ENCODE data around the gene KIAA1549. TPM values are rescaled to one million over a fixed set of nuclear protein-coding genes. Genes with fewer than 3 reads are reported as not detected.

Gene KIAA1549
- total and polyA plus RNA-seq, 10 of the 15 experiments (the other 5 are each of a cell fraction or from before 2014, with no cell fraction given): 0.02 to 0.82 (median 0.22) TPM

GRCh38 chr7:138917771-138918170 is 63.4 kb downstream of the KIAA1549 start (continued):
- TF ChIP-seq, protein P1, sequence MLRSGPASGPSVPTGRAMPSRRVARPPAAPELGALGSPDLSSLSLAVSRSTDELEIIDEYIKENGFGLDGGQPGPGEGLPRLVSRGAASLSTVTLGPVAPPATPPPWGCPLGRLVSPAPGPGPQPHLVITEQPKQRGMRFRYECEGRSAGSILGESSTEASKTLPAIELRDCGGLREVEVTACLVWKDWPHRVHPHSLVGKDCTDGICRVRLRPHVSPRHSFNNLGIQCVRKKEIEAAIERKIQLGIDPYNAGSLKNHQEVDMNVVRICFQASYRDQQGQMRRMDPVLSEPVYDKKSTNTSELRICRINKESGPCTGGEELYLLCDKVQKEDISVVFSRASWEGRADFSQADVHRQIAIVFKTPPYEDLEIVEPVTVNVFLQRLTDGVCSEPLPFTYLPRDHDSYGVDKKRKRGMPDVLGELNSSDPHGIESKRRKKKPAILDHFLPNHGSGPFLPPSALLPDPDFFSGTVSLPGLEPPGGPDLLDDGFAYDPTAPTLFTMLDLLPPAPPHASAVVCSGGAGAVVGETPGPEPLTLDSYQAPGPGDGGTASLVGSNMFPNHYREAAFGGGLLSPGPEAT (IDR thresholded peaks at IDR 0.05; ENCODE audit: low read depth): no peak
- TF ChIP-seq SMAD5 (IDR thresholded peaks at IDR 0.05; ENCODE audit: low read depth) (no peak), ZNF217 (IDR thresholded peaks at IDR 0.05) (no peak), SP1 (IDR thresholded peaks at IDR 0.05; ENCODE audit: low read depth, low read length) (no peak)

DNA sequence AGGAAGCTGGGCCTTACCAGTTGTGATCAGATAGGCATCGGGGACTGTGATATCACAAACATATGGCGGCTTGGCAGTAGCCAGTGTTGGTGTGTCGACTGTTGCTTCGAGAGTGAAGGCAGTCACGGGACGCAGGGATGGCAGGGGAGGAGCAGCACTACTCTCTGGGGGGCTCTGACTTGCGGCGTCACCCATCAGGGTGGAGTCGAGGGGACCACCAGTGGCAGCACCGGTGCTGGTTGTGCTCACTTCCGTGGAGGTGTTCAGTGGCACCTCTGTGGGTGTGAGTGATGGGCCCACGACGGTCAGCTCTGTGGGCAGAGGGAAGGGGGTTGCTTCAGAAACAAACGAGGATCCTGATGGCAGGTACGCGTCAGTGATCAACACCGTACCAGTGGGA is 64.5 kb downstream of the KIAA1549 start:
- DNase-seq (ENCODE audit: low read depth, low spot score) (no peak), FAIRE-seq (no peak), ATAC-seq (no peak)
- in situ Hi-C loops (cut with MboI): no loop called here
- no peaks in the 10 kb centered on the region for H3K9me3 ChIP-seq (replicated peaks; ENCODE audit: control insufficient read depth, insufficient read depth, low read length)
- H4K20me1 ChIP-seq (ENCODE audit: control insufficient read depth, insufficient read depth): no peaks in the 10 kb centered on the region
- ChIA-PET POLR2A (no interaction called here), SMC1A (ENCODE audit: uncharacterized antibody, unreplicated experiment) (no interaction called here), RAD21 (ENCODE audit: unreplicated experiment) (no interaction called here), CTCF (no interaction called here)
- BruUV-seq (replicated peaks): no TSS peak
- H3K27ac ChIP-seq (ENCODE audit: control insufficient read depth, insufficient read depth): no peak overlapping the region
- no peak overlapping the region for H3K4me3 ChIP-seq
- H3K27me3 ChIP-seq (replicated peaks in 1 of 2; ENCODE audit: control insufficient read depth in 2 of 2, insufficient read depth in 2 of 2, low read length in 1 of 2): peaks cover 0 to 3% of the 10 kb centered on the region in 2 experiments; a peak in 2 of 4 replicates
- no peak overlapping the region for H3K4me2 ChIP-seq (ENCODE audit: control insufficient read depth, insufficient read depth)
- no peaks in the 10 kb centered on the region for H3K79me2 ChIP-seq (ENCODE audit: control insufficient read depth, insufficient read depth, low read length)
- intact Hi-C loops (cut with micrococcal nuclease; ENCODE audit: unreplicated experiment): no loop called here
- H2AFZ ChIP-seq (ENCODE audit: control insufficient read depth, low read depth, low read length): no peak overlapping the region
- no peak overlapping the region for H3K9ac ChIP-seq (ENCODE audit: control insufficient read depth, insufficient read depth, low read length)
- H3K4me1 ChIP-seq (ENCODE audit: control insufficient read depth, insufficient read depth, low read length): no peaks in the 10 kb centered on the region
- 76% methylated on average over 17 of the region's 17 CpGs for WGBS (ENCODE audit: insufficient coverage, insufficient replicate concordance, low lambda C conversion rate, missing lambda C conversion rate)
- no peaks in the 10 kb centered on the region for H3K36me3 ChIP-seq (ENCODE audit: control insufficient read depth in 2 of 2, insufficient read depth in 2 of 2, low read length in 1 of 2)
- TF ChIP-seq SPI1 (IDR thresholded peaks at IDR 0.05; ENCODE audit: borderline replicate concordance, insufficient read depth, low read depth, low read length) (no peak), MTA2 (IDR thresholded peaks at IDR 0.05; ENCODE audit: low read depth) (no peak), KAT2A (conservative IDR thresholded peaks at IDR 0.05; ENCODE audit: control insufficient read depth, low read depth, low read length) (no peak), ATF7 (IDR thresholded peaks at IDR 0.05; ENCODE audit: low read depth) (no peak), ZNF384 (IDR thresholded peaks at IDR 0.05; ENCODE audit: borderline replicate concordance, low read depth, low read length) (no peak), SIN3A (IDR thresholded peaks at IDR 0.05; ENCODE audit: low read depth, low read length) (no peak), NFXL1 (IDR thresholded peaks at IDR 0.05; ENCODE audit: borderline replicate concordance) (no peak), IRF4 (IDR thresholded peaks at IDR 0.05; ENCODE audit: low read depth, low read length) (no peak), NR2C1 (IDR thresholded peaks at IDR 0.05) (no peak), MYB (IDR thresholded peaks at IDR 0.05; ENCODE audit: borderline replicate concordance, low read depth, low read length) (no peak), KLF5 (IDR thresholded peaks at IDR 0.05; ENCODE audit: partially characterized antibody) (no peak), BMI1 (IDR thresholded peaks at IDR 0.05; ENCODE audit: borderline replicate concordance) (no peak)
- TF ChIP-seq, protein P2, sequence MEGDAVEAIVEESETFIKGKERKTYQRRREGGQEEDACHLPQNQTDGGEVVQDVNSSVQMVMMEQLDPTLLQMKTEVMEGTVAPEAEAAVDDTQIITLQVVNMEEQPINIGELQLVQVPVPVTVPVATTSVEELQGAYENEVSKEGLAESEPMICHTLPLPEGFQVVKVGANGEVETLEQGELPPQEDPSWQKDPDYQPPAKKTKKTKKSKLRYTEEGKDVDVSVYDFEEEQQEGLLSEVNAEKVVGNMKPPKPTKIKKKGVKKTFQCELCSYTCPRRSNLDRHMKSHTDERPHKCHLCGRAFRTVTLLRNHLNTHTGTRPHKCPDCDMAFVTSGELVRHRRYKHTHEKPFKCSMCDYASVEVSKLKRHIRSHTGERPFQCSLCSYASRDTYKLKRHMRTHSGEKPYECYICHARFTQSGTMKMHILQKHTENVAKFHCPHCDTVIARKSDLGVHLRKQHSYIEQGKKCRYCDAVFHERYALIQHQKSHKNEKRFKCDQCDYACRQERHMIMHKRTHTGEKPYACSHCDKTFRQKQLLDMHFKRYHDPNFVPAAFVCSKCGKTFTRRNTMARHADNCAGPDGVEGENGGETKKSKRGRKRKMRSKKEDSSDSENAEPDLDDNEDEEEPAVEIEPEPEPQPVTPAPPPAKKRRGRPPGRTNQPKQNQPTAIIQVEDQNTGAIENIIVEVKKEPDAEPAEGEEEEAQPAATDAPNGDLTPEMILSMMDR (IDR thresholded peaks at IDR 0.05 in 2 of 3, conservative IDR thresholded peaks at IDR 0.05 in 1 of 3; ENCODE audit: control insufficient read depth in 2 of 3, extremely low read depth in 1 of 3, insufficient read depth in 1 of 3, low read depth in 3 of 3, low read length in 3 of 3): no peak
